Keratinocyte (primary cell): ENCODE data around the gene COX6B1.

Source experiments
- CTCF ChIP-seq, 3 experiments: IDR thresholded peaks in 1 of 3; conservative IDR thresholded peaks in 1 of 3; optimal IDR thresholded peaks in 1 of 3; 2 replicates in 2 of 3; 3 replicates in 1 of 3; pipeline versions ENCODE3 to v1.5.1; 2011; ENCODE audit warnings: low read length in 3 of 3, mild to moderate bottlenecking in 3 of 3, moderate library complexity in 2 of 3, control low read depth in 1 of 3, inconsistent platforms in 1 of 3; ENCODE audit not compliant: insufficient read depth in 2 of 3; ENCODE audit errors: extremely low read depth in 1 of 3
- EZH2 ChIP-seq: IDR thresholded peaks from one replicate; pipeline ENCODE4 v1.6.1; 2012; ENCODE audit warnings: inconsistent platforms, mild to moderate bottlenecking, low read length, moderate library complexity

- TF ChIP-seq CTCF (optimal IDR thresholded peaks at IDR 0.05 in 1 of 3, IDR thresholded peaks at IDR 0.05 in 1 of 3, conservative IDR thresholded peaks at IDR 0.05 in 1 of 3; ENCODE audit: extremely low read depth in 1 of 3, insufficient read depth in 2 of 3, low read length in 3 of 3) (no peak), EZH2 (no peak)
Observed at GRCh38 chr19:35703343-35703742, 55.2 kb downstream of the COX6B1 start.
